Measurements from ENCODE around the gene TMEM119.

- no peak for TF ChIP-seq POLR2A (IDR thresholded peaks at IDR 0.05; ENCODE audit: low read depth, low read length)
- TF ChIP-seq CTCF (conservative IDR thresholded peaks at IDR 0.05; ENCODE audit: low read depth, low read length), result no peak
- no peak for TF ChIP-seq ELK1 (IDR thresholded peaks at IDR 0.05; ENCODE audit: borderline replicate concordance, low read depth, low read length)
- no peak for TF ChIP-seq MXI1 (IDR thresholded peaks at IDR 0.05; ENCODE audit: borderline replicate concordance, low read depth, low read length)
- TF ChIP-seq CEBPB (IDR thresholded peaks at IDR 0.05; ENCODE audit: low read depth, low read length), result no peak
- TF ChIP-seq USF2 (IDR thresholded peaks at IDR 0.05; ENCODE audit: low read depth, low read length), result no peak
- no peak for TF ChIP-seq BHLHE40 (IDR thresholded peaks at IDR 0.05; ENCODE audit: low read depth, low read length)
- TF ChIP-seq CHD1 (IDR thresholded peaks at IDR 0.05; ENCODE audit: low read depth, low read length), result no peak
- TF ChIP-seq RAD21 (IDR thresholded peaks at IDR 0.05; ENCODE audit: low read length), result no peak
- no peak for TF ChIP-seq SMC3 (IDR thresholded peaks at IDR 0.05; ENCODE audit: low read depth, low read length)
- no peak for TF ChIP-seq NFE2L2 (IDR thresholded peaks at IDR 0.05; ENCODE audit: low read depth, low read length)
- no peak for TF ChIP-seq RFX5 (IDR thresholded peaks at IDR 0.05; ENCODE audit: low read depth, low read length)
- TF ChIP-seq FOS (IDR thresholded peaks at IDR 0.05; ENCODE audit: low read depth, low read length), result no peak
- no peak for TF ChIP-seq MAFK (IDR thresholded peaks at IDR 0.05; ENCODE audit: low read depth, low read length)
Observed at GRCh38 chr12:108584456-108585065, 13.3 kb downstream of the TMEM119 start.

Measured in IMR-90 (cell line).